ENCODE measurements around the gene NOTCH3. TPM values are rescaled to one million over a fixed set of nuclear protein-coding genes. Genes with fewer than 3 reads are reported as not detected.

The NOTCH3 gene
- total RNA-seq, 1 donor from 2014 or later: 21.7 TPM

DNA sequence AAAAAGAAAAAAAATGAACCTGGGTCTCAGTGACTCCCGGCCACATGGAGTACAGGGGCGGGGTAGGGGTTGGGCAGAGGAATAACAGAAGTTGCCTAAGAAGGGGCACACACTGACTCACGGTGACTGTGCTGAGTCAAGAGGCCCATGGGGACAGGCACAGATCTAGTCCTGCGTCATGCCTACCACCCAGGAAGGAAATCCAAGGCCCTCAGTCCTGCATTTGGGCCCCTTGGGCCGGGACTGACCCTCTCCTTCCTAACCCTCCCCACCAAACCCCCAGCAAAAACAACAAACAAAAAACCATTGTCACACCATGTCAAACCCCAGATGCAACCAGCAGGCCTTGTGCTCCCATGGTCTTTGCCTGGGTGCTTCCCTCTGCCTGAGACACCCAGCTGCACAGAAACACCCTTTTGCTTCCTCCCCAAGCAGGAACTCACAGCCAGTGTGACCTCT, 9.6 kb upstream of the NOTCH3 start:
- TF ChIP-seq, protein P1, sequence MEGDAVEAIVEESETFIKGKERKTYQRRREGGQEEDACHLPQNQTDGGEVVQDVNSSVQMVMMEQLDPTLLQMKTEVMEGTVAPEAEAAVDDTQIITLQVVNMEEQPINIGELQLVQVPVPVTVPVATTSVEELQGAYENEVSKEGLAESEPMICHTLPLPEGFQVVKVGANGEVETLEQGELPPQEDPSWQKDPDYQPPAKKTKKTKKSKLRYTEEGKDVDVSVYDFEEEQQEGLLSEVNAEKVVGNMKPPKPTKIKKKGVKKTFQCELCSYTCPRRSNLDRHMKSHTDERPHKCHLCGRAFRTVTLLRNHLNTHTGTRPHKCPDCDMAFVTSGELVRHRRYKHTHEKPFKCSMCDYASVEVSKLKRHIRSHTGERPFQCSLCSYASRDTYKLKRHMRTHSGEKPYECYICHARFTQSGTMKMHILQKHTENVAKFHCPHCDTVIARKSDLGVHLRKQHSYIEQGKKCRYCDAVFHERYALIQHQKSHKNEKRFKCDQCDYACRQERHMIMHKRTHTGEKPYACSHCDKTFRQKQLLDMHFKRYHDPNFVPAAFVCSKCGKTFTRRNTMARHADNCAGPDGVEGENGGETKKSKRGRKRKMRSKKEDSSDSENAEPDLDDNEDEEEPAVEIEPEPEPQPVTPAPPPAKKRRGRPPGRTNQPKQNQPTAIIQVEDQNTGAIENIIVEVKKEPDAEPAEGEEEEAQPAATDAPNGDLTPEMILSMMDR (IDR thresholded peaks at IDR 0.05; ENCODE audit: borderline replicate concordance): no peak
- no peak overlapping the region for H3K4me3 ChIP-seq
- H3K27me3 ChIP-seq (ENCODE audit: low read depth): peaks cover 16% of the 10 kb centered on the region
- DNase-seq: peak; percentile 44
- peaks cover 7% of the 10 kb centered on the region for H3K9me3 ChIP-seq (replicated peaks)
- peak overlapping the region; percentile 69 for H3K27ac ChIP-seq (replicated peaks)
- peaks cover 10% of the 10 kb centered on the region for H3K4me1 ChIP-seq
- H3K36me3 ChIP-seq: no peaks in the 10 kb centered on the region
- intact Hi-C loops (cut with micrococcal nuclease): no loop called here

DNA sequence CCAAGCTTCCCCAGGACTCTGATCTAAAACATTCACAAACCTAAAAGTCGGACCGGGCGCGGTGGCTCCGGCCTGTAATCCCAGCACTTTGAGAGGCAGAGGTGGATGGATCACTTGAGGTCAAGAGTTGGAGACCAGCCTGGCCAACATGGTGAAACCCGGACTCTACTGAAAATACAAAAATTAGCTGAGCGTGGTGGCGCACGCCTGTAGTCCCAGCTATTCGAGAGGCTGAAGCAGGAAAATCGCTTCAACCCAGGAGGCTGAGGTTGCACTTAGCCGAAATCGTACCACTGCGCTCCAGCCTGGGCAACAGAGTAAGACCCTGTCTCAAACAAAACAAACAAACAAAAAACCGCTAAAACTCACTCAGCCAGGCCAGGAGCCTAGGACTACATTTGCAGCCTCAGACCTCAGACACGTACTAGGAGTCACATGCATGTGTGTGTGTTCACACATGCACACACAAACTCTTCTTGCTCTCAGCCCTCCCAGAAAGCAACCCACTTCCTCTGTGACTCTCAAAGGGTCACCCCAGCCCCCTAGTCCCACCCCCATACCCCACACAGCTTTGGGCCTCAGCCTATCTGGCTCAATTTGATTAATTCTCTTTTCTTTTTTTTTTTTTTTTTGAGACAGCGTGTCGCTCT, 704 bp upstream of the NOTCH3 start:
- intact Hi-C loops (cut with micrococcal nuclease): no loop called here
- Histone ChIP-seq H3K4me3 (peak overlapping the region; percentile 66), H3K9me3 (replicated peaks) (peaks cover 7% of the 10 kb centered on the region), H3K36me3 (no peaks in the 10 kb centered on the region), H3K4me1 (peaks cover 25% of the 10 kb centered on the region), H3K27me3 (ENCODE audit: low read depth) (peaks cover 64% of the 10 kb centered on the region), H3K27ac (replicated peaks) (peak overlapping the region; percentile 83)
- DNase-seq: no peak
- TF ChIP-seq, protein P1 (IDR thresholded peaks at IDR 0.05; ENCODE audit: borderline replicate concordance): no peak

DNA sequence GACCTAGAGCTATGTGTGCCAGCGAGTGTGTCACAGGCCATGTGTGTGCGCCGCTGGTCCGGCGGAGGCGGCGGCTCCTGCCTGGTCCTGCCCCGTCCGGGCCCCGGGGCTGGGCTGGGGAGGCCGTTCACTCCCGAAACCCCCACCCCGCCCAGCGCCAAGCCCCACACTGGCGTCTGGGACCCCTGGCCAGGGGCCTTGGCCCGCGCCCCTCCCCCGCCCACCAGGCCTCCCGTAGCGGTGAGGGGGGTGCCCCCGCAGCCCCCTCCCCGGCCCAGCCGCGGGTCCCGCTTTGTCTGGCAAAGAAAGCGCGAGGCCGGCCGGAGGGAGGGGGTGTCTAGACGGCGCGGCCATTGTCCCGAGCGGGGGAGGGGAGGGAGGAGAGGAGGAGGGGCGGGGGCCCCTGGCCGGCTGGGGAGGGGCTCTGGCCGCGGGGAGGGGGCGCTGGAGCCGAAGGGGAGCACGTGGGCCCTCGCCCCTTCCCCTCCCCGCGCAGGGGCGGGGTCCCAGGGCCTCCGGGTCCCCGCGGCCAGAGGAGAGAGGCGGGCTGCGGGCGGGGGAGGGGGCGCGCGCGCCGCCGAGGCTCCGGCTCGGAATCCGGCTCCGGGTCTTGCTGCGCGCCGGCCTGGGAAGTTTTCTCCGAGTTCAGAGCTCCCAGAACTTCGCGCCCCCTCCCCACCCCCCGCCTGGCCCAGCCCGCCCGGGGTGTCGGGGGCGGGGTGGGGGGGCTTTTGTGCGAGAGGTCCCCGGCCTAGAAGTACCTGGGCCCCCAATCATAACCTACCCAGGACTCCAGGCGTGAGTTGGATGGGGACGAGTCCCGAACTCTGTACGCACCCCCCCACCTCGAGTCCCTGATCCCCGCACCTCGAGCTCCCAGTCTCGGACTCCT, 888 bp downstream of the NOTCH3 start:
- H3K27ac ChIP-seq (replicated peaks): peak overlapping the region; percentile 83
- TF ChIP-seq, protein P1 (IDR thresholded peaks at IDR 0.05; ENCODE audit: borderline replicate concordance): no peak
- H3K9me3 ChIP-seq (replicated peaks): no peaks in the 10 kb centered on the region
- H3K4me3 ChIP-seq: peak overlapping the region; percentile 66
- peaks cover 34% of the 10 kb centered on the region for H3K4me1 ChIP-seq
- H3K36me3 ChIP-seq: no peaks in the 10 kb centered on the region
- peaks cover 80% of the 10 kb centered on the region for H3K27me3 ChIP-seq (ENCODE audit: low read depth)
- intact Hi-C loops (cut with micrococcal nuclease): no loop called here
- no peak for DNase-seq

DNA sequence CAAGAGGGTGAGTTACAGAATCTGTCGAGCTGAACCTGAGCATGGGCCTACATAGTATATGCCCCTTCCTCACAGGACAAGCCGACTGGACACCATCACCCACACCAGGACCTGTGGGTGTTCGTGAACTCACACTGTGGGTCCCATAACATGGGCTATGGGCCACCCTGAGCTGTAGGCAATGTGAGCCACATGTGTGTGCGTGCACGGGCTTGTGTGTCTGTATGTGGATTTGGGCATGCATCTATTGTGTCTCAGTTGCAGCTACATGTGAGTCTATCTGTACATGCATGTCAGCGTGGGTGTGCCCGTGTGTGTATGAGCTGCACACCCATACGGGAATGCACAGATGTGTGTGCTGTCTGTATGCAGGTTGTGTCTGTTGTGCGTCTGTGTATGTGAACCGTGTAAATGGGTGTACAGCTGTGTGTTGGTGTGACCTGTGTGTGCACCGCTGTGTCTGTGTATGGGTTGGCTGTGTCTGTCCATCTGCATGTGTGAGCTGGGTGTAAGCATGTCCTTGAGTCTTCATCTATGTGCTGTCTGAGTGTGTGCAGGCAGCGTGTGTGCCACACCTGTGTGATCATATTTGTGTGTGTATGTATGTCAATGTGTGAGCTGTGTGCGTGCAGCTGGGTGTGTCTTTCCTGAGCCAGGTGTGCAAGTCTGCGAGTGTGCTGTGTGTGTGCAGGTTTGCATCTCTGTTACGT, 1.7 kb downstream of the NOTCH3 start:
- peak overlapping the region; percentile 66 for H3K4me3 ChIP-seq
- TF ChIP-seq, protein P1 (IDR thresholded peaks at IDR 0.05; ENCODE audit: borderline replicate concordance): no peak
- no peaks in the 10 kb centered on the region for H3K9me3 ChIP-seq (replicated peaks)
- H3K4me1 ChIP-seq: peaks cover 35% of the 10 kb centered on the region
- no peak for DNase-seq
- peak overlapping the region; percentile 83 for H3K27ac ChIP-seq (replicated peaks)
- H3K36me3 ChIP-seq: no peaks in the 10 kb centered on the region
- H3K27me3 ChIP-seq (ENCODE audit: low read depth): peaks cover 88% of the 10 kb centered on the region
- intact Hi-C loops (cut with micrococcal nuclease): no loop called here

DNA sequence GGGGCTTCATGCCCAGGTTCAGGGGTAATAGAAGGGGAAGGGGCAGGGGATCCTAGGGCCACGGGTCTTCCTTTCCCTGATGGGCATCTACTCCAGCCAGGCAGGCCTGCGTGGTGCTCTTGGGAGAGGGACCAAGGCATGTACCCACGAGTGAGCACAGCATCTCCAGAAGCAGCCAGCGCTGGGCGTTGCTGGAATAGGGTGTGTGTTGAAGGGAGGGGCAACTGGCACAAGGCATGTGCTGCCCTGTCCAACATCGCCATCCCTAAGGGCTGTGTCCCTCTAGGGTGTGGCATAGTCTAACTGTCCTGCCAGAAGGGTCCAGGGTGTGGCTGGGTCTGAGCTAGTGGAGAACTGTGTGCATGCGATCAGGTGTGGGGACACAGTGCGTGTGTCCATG, 2.9 kb downstream of the NOTCH3 start:
- Histone ChIP-seq H3K4me3 (peak overlapping the region; percentile 66), H3K4me1 (peaks cover 35% of the 10 kb centered on the region), H3K27me3 (ENCODE audit: low read depth) (peaks cover 98% of the 10 kb centered on the region), H3K36me3 (no peaks in the 10 kb centered on the region), H3K9me3 (replicated peaks) (no peaks in the 10 kb centered on the region), H3K27ac (replicated peaks) (peak overlapping the region; percentile 83)
- no peak for DNase-seq
- intact Hi-C loops (cut with micrococcal nuclease): no loop called here
- TF ChIP-seq, protein P1 (IDR thresholded peaks at IDR 0.05; ENCODE audit: borderline replicate concordance): no peak
